Measurements from ENCODE around the gene USP50. TPM values are rescaled to one million over a fixed set of nuclear protein-coding genes. Genes with fewer than 3 reads are reported as not detected.
A peak's percentile ranks its signal among the peaks of the same experiment; 100 is the strongest.

Gene USP50
- total RNA-seq, 5 donors from 2014 or later (not counting 1 experiment from before 2014, with no cell fraction given): 0.83 TPM; not detected in 4

DNA sequence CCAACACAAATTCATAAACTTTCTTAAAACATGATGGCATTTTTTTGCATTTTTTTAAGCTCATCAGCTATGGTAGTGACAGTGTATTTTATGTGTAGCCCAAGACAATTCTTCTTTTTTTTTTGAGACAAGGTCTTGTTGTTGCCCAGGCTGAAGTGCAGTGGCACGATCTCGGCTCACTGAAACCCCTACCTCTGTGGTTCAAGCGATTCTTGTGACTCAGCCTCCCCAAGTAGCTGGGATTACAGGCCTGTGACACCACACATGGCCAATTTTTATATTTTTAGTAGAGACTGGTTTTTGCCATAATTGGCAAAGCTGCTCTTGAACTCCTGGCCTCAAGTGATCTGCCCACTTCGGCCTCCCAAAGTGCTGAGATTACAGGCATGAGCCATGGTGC, 17.3 kb upstream of the USP50 start:
- Mint-ChIP-seq H3K27me3 (no peaks in the 10 kb centered on the region), H3K4me3 (no peak overlapping the region), H3K9me3 (no peaks in the 10 kb centered on the region), H3K36me3 (peaks cover 43% of the 10 kb centered on the region), H3K4me1 (peaks cover 0 to 3% (median 0%) of the 10 kb centered on the region in 3 donors), H3K27ac (no peak overlapping the region)
- H3K27ac ChIP-seq (ENCODE audit: low read length): no peak overlapping the region
- no peaks in the 10 kb centered on the region for H3K4me1 ChIP-seq (ENCODE audit: control insufficient read depth in 1 of 2, extremely low read depth in 1 of 2, insufficient read depth in 2 of 2, low read length in 2 of 2)
- ChIA-PET CTCF (interaction anchor here in 1 of 2 donors (0.6 kb wide), 1 partner anchor 217 kb away, joined by 4 read pairs; no protein-coding TSS in a partner anchor), POLR2A (no interaction called here)
- no peak for ATAC-seq (replicated peaks in 1 of 4)
- WGBS (ENCODE audit: insufficient coverage): 95% methylated on average over 3 of the region's 4 CpGs
- no peaks in the 10 kb centered on the region for H3K27me3 ChIP-seq (replicated peaks in 1 of 2; ENCODE audit: control insufficient read depth in 2 of 2, extremely low read depth in 1 of 2, insufficient read depth in 2 of 2, low read length in 1 of 2)
- DNase-seq: no peak
- H3K4me3 ChIP-seq (ENCODE audit: control insufficient read depth in 1 of 2, extremely low read depth in 1 of 2, low read length in 1 of 2): no peak overlapping the region
- H3K36me3 ChIP-seq (ENCODE audit: control insufficient read depth in 2 of 2, extremely low read depth in 1 of 2, insufficient read depth in 1 of 2, low read length in 1 of 2): peaks cover 0 to 29% of the 10 kb centered on the region in 2 donors
- no peaks in the 10 kb centered on the region for H3K9me3 ChIP-seq

DNA sequence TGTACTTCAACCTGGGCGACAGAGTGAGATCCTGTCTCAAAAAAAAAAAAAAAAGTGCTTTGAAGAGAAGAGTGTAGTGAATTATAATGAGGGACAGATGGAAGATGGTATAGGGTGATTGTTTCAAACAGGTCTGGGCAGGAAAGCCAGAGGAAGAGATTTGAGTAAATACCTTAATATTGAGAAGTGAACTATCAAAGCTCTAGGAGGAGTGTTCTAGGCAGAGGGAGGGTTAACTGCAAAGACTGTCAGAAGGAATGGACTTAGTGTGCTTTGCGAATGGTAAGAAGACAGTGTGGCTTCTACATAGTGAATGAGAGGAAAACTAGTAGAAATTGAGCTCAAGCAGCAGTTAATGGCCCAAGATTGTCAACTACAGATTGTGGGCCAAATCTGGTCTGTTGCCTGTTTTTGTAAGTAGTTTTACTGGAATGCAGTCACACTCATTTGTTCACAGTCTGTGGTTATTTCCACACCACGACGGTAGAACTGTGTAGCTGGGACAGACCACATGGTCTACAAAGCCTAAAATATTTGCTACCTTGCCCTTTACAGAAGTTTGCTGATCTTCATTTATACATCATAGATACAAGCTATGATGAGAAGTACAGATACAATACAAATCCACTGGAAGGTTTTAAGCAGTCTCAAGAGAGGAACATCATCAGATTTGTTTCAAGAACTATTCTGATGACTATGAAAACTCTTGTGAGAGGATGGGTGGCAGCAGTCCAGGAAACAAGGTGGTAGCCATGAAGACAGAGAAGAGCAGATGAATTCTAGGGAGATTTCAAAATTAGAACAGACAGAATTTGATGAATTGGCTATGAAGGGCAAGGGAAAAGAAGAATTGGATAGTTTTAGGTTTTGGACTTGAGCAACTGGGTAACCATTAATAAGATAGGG, 16.5 kb upstream of the USP50 start:
- peaks cover 0 to 27% of the 10 kb centered on the region in 2 donors for H3K36me3 ChIP-seq (ENCODE audit: control insufficient read depth in 2 of 2, extremely low read depth in 1 of 2, insufficient read depth in 1 of 2, low read length in 1 of 2)
- ATAC-seq (replicated peaks in 1 of 4) (peak in 1 of 4 experiments; percentile 13), DNase-seq (no peak)
- Mint-ChIP-seq H3K36me3 (peaks cover 40% of the 10 kb centered on the region), H3K4me3 (no peak overlapping the region), H3K4me1 (peaks cover 0 to 3% (median 0%) of the 10 kb centered on the region in 3 donors), H3K27ac (peak overlapping the region; percentile 41 to 42), H3K27me3 (no peaks in the 10 kb centered on the region), H3K9me3 (no peaks in the 10 kb centered on the region)
- H3K4me1 ChIP-seq (ENCODE audit: control insufficient read depth in 1 of 2, extremely low read depth in 1 of 2, insufficient read depth in 2 of 2, low read length in 2 of 2): peaks cover 0 to 2% of the 10 kb centered on the region in 2 experiments
- H3K27ac ChIP-seq (ENCODE audit: low read length): no peak overlapping the region
- WGBS (ENCODE audit: insufficient coverage): 93% methylated on average over 2 of the region's 4 CpGs
- ChIA-PET CTCF (no interaction called here), POLR2A (no interaction called here)
- H3K9me3 ChIP-seq: no peaks in the 10 kb centered on the region
- H3K27me3 ChIP-seq (replicated peaks in 1 of 2; ENCODE audit: control insufficient read depth in 2 of 2, extremely low read depth in 1 of 2, insufficient read depth in 2 of 2, low read length in 1 of 2): no peaks in the 10 kb centered on the region
- no peak overlapping the region for H3K4me3 ChIP-seq (ENCODE audit: control insufficient read depth in 1 of 2, extremely low read depth in 1 of 2, low read length in 1 of 2)

DNA sequence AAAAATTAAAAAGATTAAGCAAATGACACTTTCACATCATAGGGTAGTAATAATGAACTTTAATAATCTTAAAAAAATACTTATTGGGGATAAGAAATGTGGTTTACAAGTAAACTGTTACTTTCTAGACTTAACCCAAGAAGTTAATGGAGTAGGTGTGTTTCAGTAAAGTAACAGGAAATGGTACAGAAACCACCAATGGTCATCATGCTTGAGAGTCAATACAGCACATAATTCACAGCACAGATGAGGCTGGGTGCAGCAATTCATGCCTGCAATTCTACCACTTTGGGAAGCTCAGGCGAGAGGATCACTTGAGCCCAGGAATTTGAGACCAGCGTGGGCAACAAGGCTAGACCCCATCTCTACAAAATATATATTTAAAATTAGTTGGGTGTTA, 11.5 kb upstream of the USP50 start:
- Histone ChIP-seq H3K36me3 (ENCODE audit: control insufficient read depth in 2 of 2, extremely low read depth in 1 of 2, insufficient read depth in 1 of 2, low read length in 1 of 2) (peaks cover 0 to 15% of the 10 kb centered on the region in 2 donors), H3K27ac (ENCODE audit: low read length) (no peak overlapping the region), H3K27me3 (replicated peaks in 1 of 2; ENCODE audit: control insufficient read depth in 2 of 2, extremely low read depth in 1 of 2, insufficient read depth in 2 of 2, low read length in 1 of 2) (no peaks in the 10 kb centered on the region), H3K4me3 (ENCODE audit: control insufficient read depth in 1 of 2, extremely low read depth in 1 of 2, low read length in 1 of 2) (no peak overlapping the region), H3K4me1 (ENCODE audit: control insufficient read depth in 1 of 2, extremely low read depth in 1 of 2, insufficient read depth in 2 of 2, low read length in 2 of 2) (peaks cover 0 to 2% of the 10 kb centered on the region in 2 experiments), H3K9me3 (no peaks in the 10 kb centered on the region)
- H3K36me3 Mint-ChIP-seq: peaks cover 25% of the 10 kb centered on the region
- ChIA-PET POLR2A (interaction anchor here in 1 of 2 donors (0.7 kb wide), 1 partner anchor 186 kb away, joined by 5 read pairs; no protein-coding TSS in a partner anchor), CTCF (no interaction called here)
- H3K9me3 Mint-ChIP-seq: no peaks in the 10 kb centered on the region
- no CpG with 5 or more reads among the region's 2 CpGs for WGBS (ENCODE audit: insufficient coverage)
- no peak overlapping the region for H3K4me3 Mint-ChIP-seq
- ATAC-seq (replicated peaks in 1 of 4) (no peak), DNase-seq (no peak)
- H3K27me3 Mint-ChIP-seq: no peaks in the 10 kb centered on the region
- H3K4me1 Mint-ChIP-seq: peaks cover 10 to 13% (median 11%) of the 10 kb centered on the region in 3 donors
- no peak overlapping the region for H3K27ac Mint-ChIP-seq

DNA sequence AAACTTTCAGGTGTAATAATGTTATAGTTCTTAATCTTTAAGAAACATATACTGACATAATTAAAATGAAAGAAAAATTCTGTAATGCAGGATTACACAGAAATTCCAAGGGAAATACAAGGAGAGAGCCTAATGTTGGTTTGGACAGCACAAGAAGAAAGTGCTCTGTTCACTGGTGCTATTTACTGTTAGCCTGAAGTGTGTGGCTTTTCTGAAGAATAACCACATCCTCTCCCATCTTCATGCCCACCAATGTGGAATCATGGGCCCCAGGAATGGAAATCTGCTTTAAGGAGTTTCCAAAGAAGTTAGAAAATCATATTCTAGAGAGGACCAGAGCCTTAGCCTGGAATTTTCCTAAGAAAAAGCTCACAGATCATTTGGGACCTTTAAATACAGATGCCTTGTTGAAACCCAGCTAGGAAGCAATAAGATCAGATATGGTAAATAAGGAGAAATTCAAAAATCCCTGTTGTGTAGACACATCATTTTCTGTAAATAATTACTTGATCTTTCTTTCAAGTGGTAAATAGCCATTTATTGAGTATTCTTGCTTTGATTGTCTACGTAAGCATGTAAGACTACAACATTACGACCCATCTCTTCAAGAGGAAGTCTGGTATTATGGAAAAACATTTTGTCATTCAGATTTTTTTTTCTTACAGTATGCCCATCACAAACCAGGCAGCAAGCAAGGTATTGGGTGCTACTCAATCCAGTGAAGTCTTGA, 10.3 kb upstream of the USP50 start:
- Mint-ChIP-seq H3K36me3 (peaks cover 18% of the 10 kb centered on the region), H3K27me3 (no peaks in the 10 kb centered on the region), H3K4me1 (peaks cover 11 to 13% (median 12%) of the 10 kb centered on the region in 3 donors), H3K27ac (peak overlapping the region in 1 of 2 donors; percentile 73), H3K4me3 (no peak overlapping the region), H3K9me3 (no peaks in the 10 kb centered on the region)
- Histone ChIP-seq H3K9me3 (no peaks in the 10 kb centered on the region), H3K4me3 (ENCODE audit: control insufficient read depth in 1 of 2, extremely low read depth in 1 of 2, low read length in 1 of 2) (no peak overlapping the region), H3K4me1 (ENCODE audit: control insufficient read depth in 1 of 2, extremely low read depth in 1 of 2, insufficient read depth in 2 of 2, low read length in 2 of 2) (peaks cover 0 to 2% of the 10 kb centered on the region in 2 experiments), H3K27ac (ENCODE audit: low read length) (no peak overlapping the region), H3K27me3 (replicated peaks in 1 of 2; ENCODE audit: control insufficient read depth in 2 of 2, extremely low read depth in 1 of 2, insufficient read depth in 2 of 2, low read length in 1 of 2) (no peaks in the 10 kb centered on the region), H3K36me3 (ENCODE audit: control insufficient read depth in 2 of 2, extremely low read depth in 1 of 2, insufficient read depth in 1 of 2, low read length in 1 of 2) (peaks cover 0 to 14% of the 10 kb centered on the region in 2 donors)
- ATAC-seq (replicated peaks in 1 of 4): no peak
- DNase-seq: no peak
- no CpG with 5 or more reads among the region's 2 CpGs for WGBS (ENCODE audit: insufficient coverage)
- ChIA-PET POLR2A (no interaction called here), CTCF (interaction anchor here in 1 of 2 donors (0.6 kb wide), 1 partner anchor 18 kb away, joined by 3 read pairs; no protein-coding TSS in a partner anchor)

DNA sequence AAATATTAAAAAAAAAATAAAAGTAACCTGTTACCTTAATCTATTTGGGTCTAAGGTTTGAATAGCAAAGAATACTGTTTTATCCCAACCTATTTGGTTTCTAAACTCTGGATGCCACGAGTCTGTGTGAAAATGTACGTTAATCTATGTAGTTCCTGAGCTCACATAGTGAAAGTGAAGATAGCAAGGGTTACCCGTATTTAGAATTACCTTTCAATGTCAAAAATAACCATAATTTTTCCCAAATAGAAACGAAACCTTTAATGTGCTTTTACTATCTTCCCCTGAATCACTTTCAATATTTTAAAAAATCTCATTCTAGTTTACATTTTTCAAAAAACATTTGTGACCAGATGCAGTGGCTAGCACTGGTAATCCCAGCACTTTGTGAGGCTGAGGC, 5.8 kb upstream of the USP50 start:
- H3K36me3 ChIP-seq (ENCODE audit: control insufficient read depth in 2 of 2, extremely low read depth in 1 of 2, insufficient read depth in 1 of 2, low read length in 1 of 2): no peaks in the 10 kb centered on the region
- H3K9me3 ChIP-seq: no peaks in the 10 kb centered on the region
- no peak for DNase-seq
- Mint-ChIP-seq H3K27ac (no peak overlapping the region), H3K27me3 (no peaks in the 10 kb centered on the region), H3K36me3 (no peaks in the 10 kb centered on the region), H3K9me3 (no peaks in the 10 kb centered on the region), H3K4me1 (peaks cover 7 to 13% (median 11%) of the 10 kb centered on the region in 3 donors), H3K4me3 (no peak overlapping the region)
- no CpG with 5 or more reads among the region's 4 CpGs for WGBS (ENCODE audit: insufficient coverage)
- ChIA-PET CTCF (no interaction called here), POLR2A (no interaction called here)
- H3K27me3 ChIP-seq (replicated peaks in 1 of 2; ENCODE audit: control insufficient read depth in 2 of 2, extremely low read depth in 1 of 2, insufficient read depth in 2 of 2, low read length in 1 of 2): no peaks in the 10 kb centered on the region
- no peaks in the 10 kb centered on the region for H3K4me1 ChIP-seq (ENCODE audit: control insufficient read depth in 1 of 2, extremely low read depth in 1 of 2, insufficient read depth in 2 of 2, low read length in 2 of 2)
- H3K4me3 ChIP-seq (ENCODE audit: control insufficient read depth in 1 of 2, extremely low read depth in 1 of 2, low read length in 1 of 2): no peak overlapping the region
- no peak overlapping the region for H3K27ac ChIP-seq (ENCODE audit: low read length)
- no peak for ATAC-seq (replicated peaks in 1 of 4)

DNA sequence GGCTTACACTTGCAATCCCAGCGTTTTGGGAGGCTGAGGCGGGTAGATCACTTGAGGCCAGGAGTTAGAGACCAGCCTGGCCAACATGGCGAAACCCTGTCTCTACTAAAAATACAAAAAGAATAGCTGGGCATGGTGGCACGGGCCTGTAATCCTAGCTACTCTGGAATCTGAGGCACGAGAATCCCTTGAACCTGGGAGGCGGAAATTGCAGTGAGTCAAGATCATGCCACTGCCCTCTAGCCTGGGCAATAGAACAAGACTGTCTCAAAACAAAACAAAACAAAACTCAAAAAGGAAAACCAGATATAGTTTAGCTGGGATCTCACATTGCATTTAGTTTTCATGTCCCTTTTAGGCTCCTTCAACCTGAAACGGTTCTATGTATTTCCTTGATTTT, 2.9 kb upstream of the USP50 start:
- no peaks in the 10 kb centered on the region for H3K9me3 ChIP-seq
- peaks cover 0 to 1% (median 0%) of the 10 kb centered on the region in 3 donors for H3K4me1 Mint-ChIP-seq
- DNase-seq (no peak), ATAC-seq (replicated peaks in 1 of 4) (no peak)
- no peak overlapping the region for H3K27ac ChIP-seq (ENCODE audit: low read length)
- H3K36me3 ChIP-seq (ENCODE audit: control insufficient read depth in 2 of 2, extremely low read depth in 1 of 2, insufficient read depth in 1 of 2, low read length in 1 of 2): no peaks in the 10 kb centered on the region
- H3K36me3 Mint-ChIP-seq: no peaks in the 10 kb centered on the region
- H3K27me3 ChIP-seq (replicated peaks in 1 of 2; ENCODE audit: control insufficient read depth in 2 of 2, extremely low read depth in 1 of 2, insufficient read depth in 2 of 2, low read length in 1 of 2): no peaks in the 10 kb centered on the region
- POLR2A ChIA-PET: no interaction called here
- peaks cover 3 to 9% of the 10 kb centered on the region in 2 donors for H3K27me3 Mint-ChIP-seq
- no peaks in the 10 kb centered on the region for H3K9me3 Mint-ChIP-seq
- 84% methylated on average over 6 of the region's 7 CpGs for WGBS (ENCODE audit: insufficient coverage)
- H3K27ac Mint-ChIP-seq: no peak overlapping the region
- CTCF ChIA-PET: no interaction called here
- no peak overlapping the region for H3K4me3 Mint-ChIP-seq
- no peaks in the 10 kb centered on the region for H3K4me1 ChIP-seq (ENCODE audit: control insufficient read depth in 1 of 2, extremely low read depth in 1 of 2, insufficient read depth in 2 of 2, low read length in 2 of 2)
- no peak overlapping the region for H3K4me3 ChIP-seq (ENCODE audit: control insufficient read depth in 1 of 2, extremely low read depth in 1 of 2, low read length in 1 of 2)
